IMR-90 (cell line): ENCODE results near the gene CBX8. TPM values are rescaled to one million over a fixed set of nuclear protein-coding genes. Genes with fewer than 3 reads are reported as not detected.

ENCODE experiments used
- ATAC-seq: fragments of 200-7000 bp; cut with Tn5 transposase; 2 replicates; pipeline ENCODE4 v1.9.1; 2020; ENCODE audit warnings: low read depth, mild to moderate bottlenecking, moderate library complexity
- BruUV-seq: library from RNA; stranded (reverse); fragments of 400-500 nt; replicated peaks from 2 replicates; lab custom pipeline; 2021; lab: Mats Ljungman, UMichigan
- CTCF ChIA-PET: fragments of 300-600 bp; formaldehyde crosslinking; extraction: SDS; loops from one replicate; lab custom pipeline; 2021; ENCODE audit warnings: antibody characterized with exemption; lab: Yijun Ruan, JAX
- POLR2A ChIA-PET: fragments of 300-600 bp; sonication (Branson Sonifier 250); formaldehyde crosslinking; loops from one replicate; lab custom pipeline; 2022; ENCODE audit warnings: antibody characterized with exemption; ENCODE audit not compliant: unreplicated experiment; lab: Charles Lee
- DNase-seq: peaks from one replicate; pipeline ENCODE4 v3.0.0; 2013
- H2AFZ ChIP-seq: replicated peaks from 2 replicates; pipeline ENCODE3; 2013; ENCODE audit warnings: low read length, mild to moderate bottlenecking; ENCODE audit not compliant: poor library complexity
- H2AK5ac ChIP-seq: 2 replicates; pipeline ENCODE4 v1.6.1; 2013; ENCODE audit warnings: low read depth, low read length, inconsistent platforms
- H2AK9ac ChIP-seq: replicated peaks from 2 replicates; pipeline ENCODE3; 2013; ENCODE audit warnings: mild to moderate bottlenecking, low read depth, low read length, moderate library complexity; ENCODE audit not compliant: poor library complexity
- H2BK120ac ChIP-seq: 2 replicates; pipeline ENCODE4 v1.6.1; 2013; ENCODE audit warnings: low read depth, low read length, inconsistent platforms
- H2BK15ac ChIP-seq: 3 replicates; pipeline ENCODE4 v1.6.1; 2013; ENCODE audit warnings: low read depth, low read length, inconsistent platforms
- H2BK20ac ChIP-seq: 2 replicates; pipeline ENCODE4 v1.6.1; 2013; ENCODE audit warnings: low read depth, mild to moderate bottlenecking, inconsistent platforms, low read length, moderate library complexity
- H2BK5ac ChIP-seq: 2 replicates; pipeline ENCODE4 v1.6.1; 2013; ENCODE audit warnings: mild to moderate bottlenecking, low read depth, low read length, inconsistent platforms; ENCODE audit not compliant: poor library complexity, severe bottlenecking
- H3K14ac ChIP-seq: replicated peaks from 2 replicates; pipeline ENCODE4 v1.6.1; 2013; ENCODE audit warnings: low read depth, low read length, inconsistent platforms
- H3K18ac ChIP-seq: 2 replicates; pipeline ENCODE4 v1.6.1; 2013; ENCODE audit warnings: low read depth, low read length, control low read depth
- H3K23ac ChIP-seq: 2 replicates; pipeline ENCODE4 v1.6.1; 2013; ENCODE audit warnings: low read depth, low read length, inconsistent platforms
- H3K27ac ChIP-seq: 2 replicates; pipeline ENCODE4 v1.5.1; 2013; ENCODE audit warnings: mild to moderate bottlenecking, control low read depth, low read length; ENCODE audit not compliant: insufficient read depth
- H3K27me3 ChIP-seq: 2 replicates; pipeline ENCODE4 v1.6.1; 2013; ENCODE audit warnings: low read length; ENCODE audit not compliant: control insufficient read depth, insufficient read depth
- H3K36me3 ChIP-seq: 2 replicates; pipeline ENCODE4 v1.6.1; 2013; ENCODE audit warnings: low read length, mixed read lengths; ENCODE audit not compliant: control insufficient read depth, insufficient read depth
- H3K4ac ChIP-seq: 2 replicates; pipeline ENCODE4 v1.6.1; 2013; ENCODE audit warnings: low read depth, low read length, inconsistent platforms
- H3K4me1 ChIP-seq: 2 replicates; pipeline ENCODE4 v1.6.1; 2013; ENCODE audit warnings: low read length, mixed read lengths; ENCODE audit not compliant: control insufficient read depth, insufficient read depth
- H3K4me2 ChIP-seq: 2 replicates; pipeline ENCODE4 v1.6.1; 2013; ENCODE audit warnings: low read depth, mild to moderate bottlenecking, control low read depth, low read length, moderate library complexity
- H3K4me3 ChIP-seq: 2 replicates; pipeline ENCODE4 v1.5.1; 2013; ENCODE audit warnings: low read depth, mild to moderate bottlenecking, control low read depth, low read length, moderate library complexity; ENCODE audit not compliant: insufficient read depth
- H3K56ac ChIP-seq: 2 replicates; pipeline ENCODE4 v1.6.1; 2013; ENCODE audit warnings: low read length, inconsistent platforms; ENCODE audit not compliant: insufficient read depth; ENCODE audit errors: extremely low read depth
- H3K79me1 ChIP-seq, 2 experiments: 2 replicates each; pipeline ENCODE4 v1.6.1; 2013; ENCODE audit warnings: low read length in 2 of 2, inconsistent platforms in 1 of 2, low read depth in 1 of 2
- H3K9ac ChIP-seq: 2 replicates; pipeline ENCODE4 v1.6.1; 2013; ENCODE audit warnings: low read depth, low read length, control low read depth
- H3K9me1 ChIP-seq: 2 replicates; pipeline ENCODE4 v1.6.1; 2013; ENCODE audit warnings: low read length, inconsistent platforms; ENCODE audit not compliant: insufficient read depth
- H3K9me3 ChIP-seq: 2 replicates; pipeline ENCODE4 v1.6.1; 2013; ENCODE audit warnings: low read length; ENCODE audit not compliant: control insufficient read depth, insufficient read depth
- H4K20me1 ChIP-seq: 2 replicates; pipeline ENCODE4 v1.6.1; 2013; ENCODE audit warnings: low read length, inconsistent platforms; ENCODE audit not compliant: insufficient read depth
- H4K5ac ChIP-seq: 2 replicates; pipeline ENCODE4 v1.6.1; 2013; ENCODE audit warnings: mild to moderate bottlenecking, low read depth, low read length, control low read depth
- H4K8ac ChIP-seq, 2 experiments: 2 replicates each; pipeline ENCODE4 v1.6.1; 2013; ENCODE audit warnings: low read depth in 2 of 2, low read length in 2 of 2, control low read depth in 1 of 2, inconsistent platforms in 1 of 2
- H4K91ac ChIP-seq: 2 replicates; pipeline ENCODE4 v1.6.1; 2013; ENCODE audit warnings: low read depth, low read length, inconsistent platforms; ENCODE audit not compliant: insufficient read depth
- BHLHE40 ChIP-seq: fragments of 150-350 bp; IDR thresholded peaks from 2 replicates; pipeline ENCODE4 v1.6.1; 2016; ENCODE audit warnings: mild to moderate bottlenecking, low read depth, low read length
- CEBPB ChIP-seq: IDR thresholded peaks from 2 replicates; pipeline ENCODE4 v1.6.1; 2012; ENCODE audit warnings: low read depth, low read length, improper control_type of control experiment
- CHD1 ChIP-seq: IDR thresholded peaks from 2 replicates; pipeline ENCODE4 v1.6.1; 2012; ENCODE audit warnings: low read depth, low read length, improper control_type of control experiment
- CTCF ChIP-seq: conservative IDR thresholded peaks from 2 replicates; pipeline ENCODE4 v1.5.1; 2012; ENCODE audit warnings: mild to moderate bottlenecking, low read depth, low read length, improper control_type of control experiment
- ELK1 ChIP-seq: fragments of 150-350 bp; IDR thresholded peaks from 2 replicates; pipeline ENCODE4 v1.6.1; 2016; ENCODE audit warnings: low read depth, mild to moderate bottlenecking, low read length, moderate library complexity, borderline replicate concordance
- FOS ChIP-seq: fragments of 150-350 bp; IDR thresholded peaks from 2 replicates; pipeline ENCODE4 v1.6.1; 2016; ENCODE audit warnings: low read depth, low read length
- MAFK ChIP-seq: IDR thresholded peaks from 2 replicates; pipeline ENCODE4 v1.6.1; 2012; ENCODE audit warnings: low read depth, low read length, improper control_type of control experiment
- MAZ ChIP-seq: IDR thresholded peaks from 2 replicates; pipeline ENCODE4 v1.6.1; 2012; ENCODE audit warnings: low read depth, mild to moderate bottlenecking, low read length, improper control_type of control experiment, moderate library complexity, borderline replicate concordance
- MXI1 ChIP-seq: IDR thresholded peaks from 2 replicates; pipeline ENCODE4 v1.6.1; 2012; ENCODE audit warnings: low read depth, mild to moderate bottlenecking, low read length, moderate library complexity, borderline replicate concordance
- NFE2L2 ChIP-seq: fragments of 150-350 bp; IDR thresholded peaks from 2 replicates; pipeline ENCODE4 v1.6.1; 2016; ENCODE audit warnings: low read depth, mild to moderate bottlenecking, low read length
- POLR2A ChIP-seq: IDR thresholded peaks from 2 replicates; pipeline ENCODE4 v1.6.1; 2012; ENCODE audit warnings: mild to moderate bottlenecking, low read depth, low read length
- RAD21 ChIP-seq: IDR thresholded peaks from 2 replicates; pipeline ENCODE4 v1.6.1; 2012; ENCODE audit warnings: low read length, improper control_type of control experiment
- RCOR1 ChIP-seq: IDR thresholded peaks from 2 replicates; pipeline ENCODE4 v1.6.1; 2012; ENCODE audit warnings: mild to moderate bottlenecking, low read length, improper control_type of control experiment; ENCODE audit not compliant: insufficient replicate concordance
- RFX5 ChIP-seq: IDR thresholded peaks from 2 replicates; pipeline ENCODE4 v1.8.0; 2012; ENCODE audit warnings: low read depth, mild to moderate bottlenecking, low read length, moderate library complexity
- SMC3 ChIP-seq: fragments of 150-350 bp; IDR thresholded peaks from 2 replicates; pipeline ENCODE4 v1.6.1; 2016; ENCODE audit warnings: low read depth, mild to moderate bottlenecking, antibody characterized with exemption, low read length, moderate library complexity
- USF2 ChIP-seq: fragments of 150-350 bp; IDR thresholded peaks from 2 replicates; pipeline ENCODE4 v1.6.1; 2017; ENCODE audit warnings: mild to moderate bottlenecking, antibody characterized with exemption, low read length, low read depth
- WGBS, 2 experiments: methylation state at CpG; one replicate each; pipeline versions ENCODE4 v1.1.5 to v1.1.7; 2013; ENCODE audit warnings: missing lambda C conversion rate in 2 of 2; ENCODE audit not compliant: insufficient read length in 1 of 2; ENCODE audit errors: extremely low coverage in 2 of 2; 5-methylcytosine and 5-hydroxymethylcytosine counted together
- dilution Hi-C: fragments of 300-500 bp; cut with HindIII; formaldehyde crosslinking; loops from one replicate; pipeline ENCODE4 v1.14.3; 2018; ENCODE audit warnings: low sequenced_read_pairs; ENCODE audit not compliant: unreplicated experiment
- in situ Hi-C: fragments of 300-500 bp; cut with MboI; formaldehyde crosslinking; loops from 3 replicates; pipeline ENCODE4 v1.14.3; 2019; ENCODE audit warnings: low sequenced_read_pairs, inconsistent platforms, mixed read lengths
- intact Hi-C: fragments of 100-400 bp; cut with micrococcal nuclease; formaldehyde crosslinking; loops from 2 replicates; pipeline ENCODE4 v1.10.0; 2022
- polyA plus RNA-seq, 3 experiments: library from polyadenylated mRNA; depleted of rRNA; stranded (reverse); fragments of >200 nt; gene quantifications; 2 replicates each; pipeline ENCODE4 v1.2.3, GENCODE V29; 2012; ENCODE audit warnings: low replicate concordance in 1 of 3
- total RNA-seq: library from RNA; depleted of rRNA; stranded (reverse); fragments of >200 nt; gene quantifications from 2 replicates; pipeline ENCODE4 v1.2.3, GENCODE V29; 2012

CBX8 gene
- total and polyA plus RNA-seq, 2 of the 4 experiments (the other 2 are of a cell fraction): 3.2 to 5.4 TPM

- no peak overlapping the region for H3K27ac ChIP-seq
- H4K8ac ChIP-seq: no peak overlapping the region
- H3K56ac ChIP-seq: no peak overlapping the region
- no peak overlapping the region for H3K14ac ChIP-seq
- H3K9me3 ChIP-seq: no peaks in the 10 kb centered on the region; the same call in 1 of the 2 replicates
- dilution Hi-C loops: no loop called here
- H2AFZ ChIP-seq: no peak overlapping the region
- H2BK20ac ChIP-seq: no peak overlapping the region
- no peak overlapping the region for H3K18ac ChIP-seq
- no peak overlapping the region for H4K91ac ChIP-seq
- H3K4me3 ChIP-seq: no peak overlapping the region
- no peak overlapping the region for H2BK15ac ChIP-seq
- H3K4me2 ChIP-seq: no peak overlapping the region
- TF ChIP-seq MAFK (no peak), CTCF (no peak), FOS (no peak), RCOR1 (no peak), BHLHE40 (no peak), NFE2L2 (no peak), SMC3 (no peak), MXI1 (no peak), POLR2A (no peak), RAD21 (no peak), CEBPB (no peak), MAZ (no peak), RFX5 (no peak), USF2 (no peak), ELK1 (no peak), CHD1 (no peak)
- no peak overlapping the region for H2BK120ac ChIP-seq
- H3K9ac ChIP-seq: no peak overlapping the region
- ChIA-PET CTCF (interaction anchor here (0.6 to 1.1 kb wide), 5 partner anchors 9 to 218 kb away, joined by 3 to 5 read pairs (median 3); no protein-coding TSS in a partner anchor), POLR2A (no interaction called here)
- peaks cover 6% of the 10 kb centered on the region; the same call in 1 of the 2 replicates for H3K9me1 ChIP-seq
- H2AK5ac ChIP-seq: no peak overlapping the region
- ATAC-seq: no peak
- peak overlapping the region; percentile 87 for H2AK9ac ChIP-seq
- H3K27me3 ChIP-seq: peaks cover 7% of the 10 kb centered on the region
- DNase-seq: no peak
- no peak overlapping the region for H4K5ac ChIP-seq
- no peak overlapping the region for H3K23ac ChIP-seq
- BruUV-seq: no TSS peak
- H4K20me1 ChIP-seq: peaks cover 59% of the 10 kb centered on the region
- peaks cover 26% of the 10 kb centered on the region for H3K4me1 ChIP-seq
- in situ Hi-C loops: no loop called here
- no peak overlapping the region for H2BK5ac ChIP-seq
- peaks cover 10 to 54% of the 10 kb centered on the region in 2 experiments for H3K79me1 ChIP-seq
- 100% methylated on average over 2 of the region's 13 CpGs; no CpG with 5 or more reads in 1 of the 2 experiments for WGBS, 2 experiments
- H3K4ac ChIP-seq: no peak overlapping the region
- H3K36me3 ChIP-seq: peaks cover 21% of the 10 kb centered on the region; the same call in 1 of the 2 replicates
- intact Hi-C loops: loop anchor here (5.0 kb wide), 1 partner anchor 88 kb away; no protein-coding TSS in a partner anchor
Measured at GRCh38 chr17:79835470-79835899, 38.6 kb upstream of the CBX8 start.
